Activated CD4-positive, alpha-beta T cell treated with anti-CD3 and anti-CD28 coated beads, Interleukin-2, amount 50 U/mL, for 16 hours (primary cell): Measurements from ENCODE around the gene HSPA5.
"Not testable (repeated sequence)": the region's sequence is repeated elsewhere in the genome, so short reads cannot be mapped to it uniquely, and the experiment has no call there.

Source experiments
- DNase-seq: peaks from one replicate; pipeline ENCODE4 v3.0.0-alpha.2; 2020

The HSPA5 gene

DNA sequence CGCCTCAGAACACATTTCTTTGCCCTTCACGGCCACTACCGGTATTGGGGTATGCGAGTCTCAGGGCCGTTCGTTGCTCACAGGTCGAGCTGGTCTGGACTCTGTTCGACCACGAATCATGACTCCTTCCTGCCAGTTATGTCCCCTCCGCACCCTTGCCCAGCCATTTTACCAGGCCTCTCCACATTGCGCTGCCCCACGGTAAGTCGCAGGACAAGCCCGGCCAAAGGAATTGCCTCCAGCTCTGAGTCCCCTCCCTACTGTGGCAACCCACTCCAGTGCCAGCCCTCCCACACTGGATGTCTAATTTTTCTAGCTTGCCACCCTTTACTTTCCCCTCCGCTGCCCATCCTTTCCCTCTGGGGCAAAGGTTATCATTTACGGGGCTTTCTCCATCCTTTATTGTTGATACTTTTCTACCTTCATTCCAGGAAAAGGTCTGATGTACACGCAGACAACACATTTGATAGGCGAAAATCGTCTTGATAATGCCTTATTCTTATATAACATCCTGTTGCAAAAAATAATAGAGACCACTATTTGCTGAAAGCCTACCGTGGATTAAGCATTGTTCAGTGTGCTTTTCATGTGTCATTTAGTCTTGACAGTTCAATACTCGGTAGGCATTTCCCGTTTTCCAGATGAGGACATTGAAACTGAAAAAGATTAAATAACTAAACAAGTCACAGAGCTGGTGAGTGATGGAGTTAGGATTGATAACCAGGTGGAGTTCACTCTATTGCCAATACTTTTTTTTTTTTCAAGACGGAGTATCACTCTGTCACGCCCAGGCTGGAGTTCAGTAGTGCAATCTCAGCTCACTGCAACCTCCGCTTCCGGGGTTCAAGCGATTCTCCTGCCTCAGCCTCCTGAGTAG, 958 bp upstream of the HSPA5 start:
- DNase-seq = no peak

DNA sequence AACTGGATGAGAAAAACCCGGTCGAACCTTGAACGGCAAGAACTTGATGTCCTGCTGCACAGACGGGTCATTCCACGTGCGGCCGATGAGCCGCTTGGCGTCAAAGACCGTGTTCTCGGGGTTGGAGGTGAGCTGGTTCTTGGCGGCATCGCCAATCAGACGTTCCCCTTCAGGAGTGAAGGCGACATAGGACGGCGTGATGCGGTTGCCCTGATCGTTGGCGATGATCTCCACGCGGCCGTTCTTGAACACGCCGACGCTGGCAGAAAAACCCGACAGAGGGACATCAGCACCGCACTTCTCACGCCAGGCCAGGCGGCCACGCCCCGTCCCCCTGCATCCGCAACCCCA, 519 bp downstream of the HSPA5 start:
- DNase-seq = peak; percentile 50

GRCh38 chr9:125239631-125240597, 1.2 kb downstream of the HSPA5 start:
- DNase-seq = no peak

- no peak for DNase-seq
These were observed 2.2 kb downstream of the HSPA5 start for GRCh38 chr9:125238915-125239446.

- DNase-seq = no peak
These were observed 2.8 kb downstream of the HSPA5 start for GRCh38 chr9:125238127-125238914.

DNA sequence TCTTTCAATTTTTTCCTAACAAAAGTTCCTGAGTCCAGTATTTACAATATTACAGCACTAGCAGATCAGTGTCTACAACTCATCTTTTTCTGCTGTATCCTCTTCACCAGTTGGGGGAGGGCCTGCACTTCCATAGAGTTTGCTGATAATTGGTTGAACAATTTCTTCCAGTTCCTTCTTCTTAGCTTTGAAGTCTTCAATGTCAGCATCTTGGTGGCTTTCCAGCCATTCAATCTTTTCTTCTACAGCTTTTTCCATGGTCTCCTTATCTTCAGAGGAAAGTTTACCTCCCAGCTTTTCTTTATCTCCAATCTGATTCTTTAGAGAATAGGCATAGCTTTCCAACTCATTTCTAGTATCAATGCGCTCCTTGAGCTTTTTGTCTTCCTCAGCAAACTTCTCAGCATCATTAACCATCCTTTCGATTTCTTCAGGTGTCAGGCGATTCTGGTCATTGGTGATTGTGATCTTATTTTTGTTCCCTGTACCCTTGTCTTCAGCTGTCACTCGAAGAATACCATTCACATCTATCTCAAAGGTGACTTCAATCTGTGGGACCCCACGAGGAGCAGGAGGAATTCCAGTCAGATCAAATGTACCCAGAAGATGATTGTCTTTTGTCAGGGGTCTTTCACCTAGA, 4.5 kb downstream of the HSPA5 start:
- DNase-seq = not testable (repeated sequence)

- no peak for DNase-seq
These were observed 5.2 kb downstream of the HSPA5 start for GRCh38 chr9:125235804-125236519.

DNA sequence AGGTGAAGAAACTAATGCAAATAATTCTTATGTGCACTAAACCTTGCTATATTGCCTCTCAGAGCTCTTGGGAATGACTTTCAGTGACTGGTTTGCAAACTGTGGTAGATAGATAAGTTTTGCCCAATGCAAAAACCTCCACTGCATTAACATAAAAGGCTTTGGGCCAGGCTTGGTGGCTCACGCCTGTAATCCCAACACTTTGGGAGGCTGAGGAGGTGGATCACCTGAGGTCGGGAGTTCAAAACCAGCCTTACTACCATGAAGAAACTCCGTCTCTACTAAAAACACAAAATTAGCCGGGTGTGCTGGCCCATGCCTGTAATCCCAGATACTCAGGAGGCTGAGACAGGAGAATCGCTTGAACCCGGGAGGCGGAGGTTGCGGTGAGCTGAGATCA, 7.0 kb downstream of the HSPA5 start:
- not testable (repeated sequence) for DNase-seq

GRCh38 chr9:125233678-125234077, 7.5 kb downstream of the HSPA5 start:
- no peak for DNase-seq

- DNase-seq = no peak
These were observed 13.4 kb downstream of the HSPA5 start for GRCh38 chr9:125227761-125228160.

DNA sequence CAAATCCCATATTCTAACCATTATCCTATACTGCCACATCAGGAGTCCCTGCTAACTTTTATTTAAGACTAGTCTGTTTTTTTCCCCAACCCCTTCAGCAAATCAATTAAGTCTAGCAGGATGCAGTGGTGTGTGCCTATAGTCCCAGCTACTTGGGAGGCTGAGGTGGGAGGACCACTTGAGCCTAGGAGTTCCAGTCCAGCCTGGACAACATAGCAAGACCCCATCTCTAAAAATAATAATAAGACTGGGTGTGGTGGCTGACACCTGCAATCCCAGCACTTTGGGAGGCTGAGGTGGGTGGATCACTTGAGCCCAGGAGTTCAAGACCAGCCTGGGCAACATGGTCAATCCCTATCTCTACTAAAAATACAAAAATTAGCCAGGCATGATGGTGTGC, 16.3 kb downstream of the HSPA5 start:
- not testable (repeated sequence) for DNase-seq

- no peak for DNase-seq
These were observed 22.5 kb downstream of the HSPA5 start for GRCh38 chr9:125218621-125219020.

DNA sequence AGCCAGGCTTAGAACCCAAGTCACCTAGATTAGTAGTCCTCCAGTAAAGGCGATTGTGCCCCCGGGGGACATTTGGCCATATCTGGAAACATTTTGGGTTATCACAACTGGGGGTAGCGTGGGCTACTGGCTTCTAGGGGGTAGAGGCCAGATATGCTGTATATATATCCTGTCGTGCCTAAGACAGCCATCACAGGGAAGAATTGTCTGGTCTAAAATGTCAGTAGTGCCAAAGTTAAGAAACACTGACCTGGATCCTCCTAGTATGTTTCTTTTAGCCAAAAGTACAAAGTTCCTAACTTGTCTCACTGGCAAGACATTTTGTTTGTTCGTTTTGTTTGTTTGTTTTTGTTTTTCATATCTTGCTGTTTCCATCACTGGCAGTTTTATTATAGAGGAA, 27.0 kb downstream of the HSPA5 start:
- DNase-seq = no peak

- DNase-seq = no peak
These were observed 36.7 kb downstream of the HSPA5 start for GRCh38 chr9:125204477-125204876.

GRCh38 chr9:125202846-125203618, 38.1 kb downstream of the HSPA5 start:
- DNase-seq = no peak

- peak; percentile 94 for DNase-seq
These were observed 40.7 kb downstream of the HSPA5 start, which contains the start of gene RABEPK for GRCh38 chr9:125200216-125201047. Gene RABEPK (plus strand): TSS chr9:125200542. CDS start chr9:125203014, 2,472 bp downstream.

DNA sequence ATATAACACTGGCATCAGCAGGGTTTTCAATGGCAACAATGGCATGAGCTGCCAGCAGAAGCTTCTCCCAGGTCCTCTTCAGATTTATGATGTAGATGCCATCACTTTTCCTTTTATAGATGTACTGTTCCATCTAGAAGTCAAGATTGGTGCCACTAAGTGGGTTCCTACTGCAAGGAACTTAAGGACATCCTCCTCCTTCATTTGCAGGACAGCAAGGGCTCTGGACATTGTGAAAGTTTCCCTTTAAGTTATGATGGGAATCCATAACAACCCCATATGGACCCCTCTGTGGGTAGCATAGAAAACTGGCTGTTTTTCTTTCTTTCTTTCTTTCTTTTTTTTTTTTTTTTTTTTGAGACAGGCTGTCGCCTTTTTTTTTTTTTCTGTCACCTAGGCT, 45.6 kb downstream of the HSPA5 start:
- DNase-seq = not testable (repeated sequence)

DNA sequence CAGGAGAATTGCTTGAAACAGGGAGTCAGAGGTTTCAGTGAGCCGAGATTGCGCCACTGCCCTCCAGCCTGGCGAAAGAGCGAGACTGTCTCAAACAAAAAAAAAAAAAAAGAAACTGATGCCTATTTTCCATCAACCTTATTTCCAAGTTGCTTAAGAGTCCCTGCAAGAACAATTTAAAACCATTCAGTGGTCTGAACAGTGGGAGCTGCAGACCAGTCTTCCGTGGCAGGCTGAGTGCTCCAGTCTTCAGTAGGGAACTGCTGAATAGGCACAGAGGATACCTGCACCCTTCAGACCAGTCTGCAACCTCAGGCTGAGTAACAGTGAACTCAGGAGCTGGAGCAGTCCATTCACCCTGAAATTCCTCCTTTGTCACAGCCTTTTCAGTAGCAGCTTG, 46.7 kb downstream of the HSPA5 start:
- not testable (repeated sequence) for DNase-seq

DNA sequence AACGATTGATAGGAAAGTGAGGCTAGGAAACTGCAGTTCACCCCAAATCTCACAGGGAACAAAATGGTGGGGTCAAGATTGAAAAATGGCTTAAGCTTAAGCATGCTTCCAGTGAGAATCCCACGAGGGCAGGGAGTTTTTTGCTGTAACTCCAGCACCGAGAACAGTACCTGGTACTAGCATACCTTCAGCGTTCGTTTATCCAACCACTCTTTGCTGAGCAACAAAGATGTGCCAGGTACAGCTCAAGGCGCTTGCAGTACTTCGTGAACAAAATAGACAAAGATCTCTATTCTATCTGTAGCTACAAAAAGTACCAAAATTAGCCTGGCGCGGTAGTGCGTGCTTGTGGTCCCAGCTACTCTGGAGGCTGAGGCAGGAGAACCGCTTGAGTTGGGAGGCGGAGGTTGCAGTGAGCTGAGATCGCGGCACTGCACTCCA, 50.8 kb downstream of the HSPA5 start:
- DNase-seq = peak; percentile 34
